ENCODE results near the gene NRL. TPM values are rescaled to one million over a fixed set of nuclear protein-coding genes. Genes with fewer than 3 reads are reported as not detected.
A peak's percentile ranks its signal among the peaks of the same experiment; 100 is the strongest.

NRL gene
- total and polyA plus RNA-seq, 2 donors from 2014 or later: 4.9 to 5.5 TPM

DNA sequence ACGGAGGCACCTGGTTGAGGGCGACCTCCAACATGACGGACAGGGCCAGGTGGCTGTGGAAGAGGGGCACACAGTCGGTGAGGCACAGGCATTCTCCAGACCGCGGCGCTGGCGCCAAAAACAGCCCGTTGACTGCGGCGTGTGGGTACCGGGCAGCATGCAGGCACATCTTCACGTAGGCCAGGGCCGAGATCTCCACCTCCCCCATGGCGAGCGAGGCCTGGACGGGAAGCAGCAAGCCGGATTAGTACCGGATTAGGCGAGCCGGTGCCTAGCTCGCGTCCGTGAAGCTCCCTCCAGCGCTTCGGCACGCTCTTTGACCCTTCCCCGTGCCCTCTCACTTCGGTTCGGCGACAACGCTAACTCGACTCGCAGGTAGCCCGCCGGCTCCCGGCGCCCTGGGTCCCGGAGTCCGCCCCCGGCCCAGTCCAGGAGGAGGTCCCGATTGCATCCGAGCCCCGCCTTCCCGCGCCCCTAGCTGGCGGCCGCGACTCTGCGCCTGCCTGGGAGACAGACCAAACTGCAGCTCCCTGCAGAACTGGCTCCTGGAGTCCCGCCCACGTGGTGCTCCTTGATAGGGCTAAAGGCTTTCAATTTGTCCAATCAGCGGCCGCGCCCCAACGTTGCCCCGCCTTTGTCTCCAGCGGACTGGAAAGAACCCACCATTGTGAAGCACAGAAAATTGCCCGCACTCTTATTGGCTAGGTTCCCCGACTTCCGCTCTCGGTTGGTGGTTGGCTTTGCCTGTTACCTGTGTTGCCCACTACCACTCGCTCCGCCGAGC, 26.5 kb upstream of the NRL start, which contains the start of gene EMC9:
Gene EMC9 (minus strand): TSS at position 495 of the 784 bp plus-strand sequence. CDS start 287 bp downstream, at position 208.
- TF ChIP-seq, protein P1, sequence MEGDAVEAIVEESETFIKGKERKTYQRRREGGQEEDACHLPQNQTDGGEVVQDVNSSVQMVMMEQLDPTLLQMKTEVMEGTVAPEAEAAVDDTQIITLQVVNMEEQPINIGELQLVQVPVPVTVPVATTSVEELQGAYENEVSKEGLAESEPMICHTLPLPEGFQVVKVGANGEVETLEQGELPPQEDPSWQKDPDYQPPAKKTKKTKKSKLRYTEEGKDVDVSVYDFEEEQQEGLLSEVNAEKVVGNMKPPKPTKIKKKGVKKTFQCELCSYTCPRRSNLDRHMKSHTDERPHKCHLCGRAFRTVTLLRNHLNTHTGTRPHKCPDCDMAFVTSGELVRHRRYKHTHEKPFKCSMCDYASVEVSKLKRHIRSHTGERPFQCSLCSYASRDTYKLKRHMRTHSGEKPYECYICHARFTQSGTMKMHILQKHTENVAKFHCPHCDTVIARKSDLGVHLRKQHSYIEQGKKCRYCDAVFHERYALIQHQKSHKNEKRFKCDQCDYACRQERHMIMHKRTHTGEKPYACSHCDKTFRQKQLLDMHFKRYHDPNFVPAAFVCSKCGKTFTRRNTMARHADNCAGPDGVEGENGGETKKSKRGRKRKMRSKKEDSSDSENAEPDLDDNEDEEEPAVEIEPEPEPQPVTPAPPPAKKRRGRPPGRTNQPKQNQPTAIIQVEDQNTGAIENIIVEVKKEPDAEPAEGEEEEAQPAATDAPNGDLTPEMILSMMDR (IDR thresholded peaks at IDR 0.05; ENCODE audit: borderline replicate concordance, extremely low read depth, insufficient read depth): peak; percentile 37
- H3K4me3 ChIP-seq (ENCODE audit: low read length in 3 of 3): peak within 1 kb of the TSS; percentile 92 to 97 (median 92)
- peaks cover 2 to 47% (median 21%) of the 10 kb centered on the region in 3 donors for H3K4me1 ChIP-seq (ENCODE audit: control insufficient read depth in 2 of 3, insufficient read depth in 2 of 3, low read depth in 1 of 3, low read length in 3 of 3)
- DNase-seq (peak; percentile 100), FAIRE-seq (peak; percentile 76)
- H3K27ac ChIP-seq (ENCODE audit: low read depth in 2 of 2, low read length in 2 of 2): peak within 1 kb of the TSS; percentile 95
- peaks cover 0 to 23% (median 14%) of the 10 kb centered on the region in 3 donors for H3K36me3 ChIP-seq (ENCODE audit: control insufficient read depth in 2 of 3, insufficient read depth in 3 of 3, low read length in 3 of 3)
- H3K9ac ChIP-seq (ENCODE audit: low read length in 3 of 3): peak within 1 kb of the TSS; percentile 82 to 96 (median 85)
- H3K27me3 ChIP-seq (ENCODE audit: control insufficient read depth, insufficient read depth, low read length): no peaks in the 10 kb centered on the region
- no peaks in the 10 kb centered on the region for H3K9me3 ChIP-seq (ENCODE audit: control insufficient read depth in 2 of 3, insufficient read depth in 1 of 3, low read length in 3 of 3)
- intact Hi-C loops (cut with DNase I): no loop called here

DNA sequence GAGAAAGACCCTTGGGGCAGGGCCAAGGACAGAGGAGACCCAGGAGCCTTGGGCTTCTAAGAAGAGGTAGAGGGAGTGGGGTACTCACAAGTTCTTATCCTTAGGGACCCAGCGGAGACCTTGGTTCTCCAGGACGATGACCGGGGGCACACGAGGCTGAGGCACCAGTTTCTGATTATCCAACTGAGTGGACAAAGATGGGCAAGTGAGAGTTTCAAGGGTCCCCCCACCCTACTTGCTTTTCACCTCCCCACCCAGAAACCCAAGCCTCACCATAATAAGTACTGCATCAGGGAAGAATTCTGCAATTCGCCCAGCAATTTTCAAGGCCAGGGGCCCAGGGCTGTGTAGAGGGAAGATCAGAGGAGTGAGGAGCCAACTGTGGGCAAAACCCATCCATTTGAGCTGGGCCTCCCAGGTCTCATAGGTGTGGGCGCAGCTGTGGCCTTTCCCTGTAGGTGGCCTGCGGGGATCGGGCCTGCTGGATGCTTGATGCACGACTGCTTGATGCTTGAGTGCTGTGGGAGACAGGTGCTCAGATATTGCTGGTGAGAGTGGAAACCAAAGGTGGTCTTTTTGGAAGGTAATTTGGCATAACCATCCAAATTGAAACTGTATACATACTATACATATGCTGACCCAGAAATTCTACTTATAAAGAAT, 24.7 kb upstream of the NRL start:
- Histone ChIP-seq H3K27me3 (ENCODE audit: control insufficient read depth, insufficient read depth, low read length) (no peaks in the 10 kb centered on the region), H3K27ac (ENCODE audit: low read depth in 2 of 2, low read length in 2 of 2) (no peak overlapping the region), H3K4me1 (ENCODE audit: control insufficient read depth in 2 of 3, insufficient read depth in 2 of 3, low read depth in 1 of 3, low read length in 3 of 3) (peaks cover 0 to 38% (median 15%) of the 10 kb centered on the region in 3 donors), H3K4me3 (ENCODE audit: low read length in 3 of 3) (no peak overlapping the region), H3K9me3 (ENCODE audit: control insufficient read depth in 2 of 3, insufficient read depth in 1 of 3, low read length in 3 of 3) (no peaks in the 10 kb centered on the region), H3K36me3 (ENCODE audit: control insufficient read depth in 2 of 3, insufficient read depth in 3 of 3, low read length in 3 of 3) (peaks cover 0 to 23% (median 14%) of the 10 kb centered on the region in 3 donors), H3K9ac (ENCODE audit: low read length in 3 of 3) (no peak overlapping the region)
- intact Hi-C loops (cut with DNase I): no loop called here
- no peak for FAIRE-seq
- TF ChIP-seq, protein P1 (IDR thresholded peaks at IDR 0.05; ENCODE audit: borderline replicate concordance, extremely low read depth, insufficient read depth): no peak
- DNase-seq: no peak

DNA sequence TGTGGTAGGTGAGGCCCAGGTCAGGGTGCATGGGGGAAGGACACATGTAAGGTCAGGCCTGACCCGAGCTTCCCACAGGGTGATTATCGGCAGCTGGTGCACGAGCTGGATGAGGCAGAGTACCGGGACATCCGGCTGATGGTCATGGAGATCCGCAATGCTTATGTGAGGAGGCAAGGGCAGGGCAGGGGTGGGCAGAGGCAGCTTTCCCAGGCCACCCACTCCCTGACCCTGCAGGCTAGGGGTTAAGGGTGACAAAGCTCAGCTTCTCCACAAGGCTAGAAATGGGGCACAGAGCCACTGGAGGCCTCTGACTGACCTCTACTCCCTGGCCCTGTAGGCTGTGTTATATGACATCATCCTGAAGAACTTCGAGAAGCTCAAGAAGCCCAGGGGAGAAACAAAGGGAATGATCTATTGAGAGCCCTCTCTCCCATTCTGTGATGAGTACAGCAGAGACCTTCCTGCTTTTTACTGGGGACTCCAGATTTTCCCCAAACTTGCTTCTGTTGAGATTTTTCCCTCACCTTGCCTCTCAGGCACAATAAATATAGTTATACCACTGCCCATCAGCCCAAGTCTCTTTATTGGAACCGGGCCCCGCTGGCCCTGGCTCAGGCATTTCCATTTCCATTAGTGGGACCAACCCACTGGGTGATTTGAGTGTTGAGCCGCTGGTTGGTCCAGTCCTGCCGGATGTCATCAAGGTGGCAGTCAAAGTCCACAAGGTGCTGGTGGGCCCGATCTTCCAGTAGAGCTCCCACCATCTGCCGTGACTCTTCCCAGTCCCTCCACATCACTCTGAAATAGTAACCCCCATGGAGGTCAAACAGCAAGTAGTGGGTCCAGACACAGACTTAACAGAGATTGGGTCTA, 23.9 kb upstream of the NRL start:
- DNase-seq (peak in 1 of 5 donors; percentile 67), FAIRE-seq (no peak)
- H3K4me1 ChIP-seq (ENCODE audit: control insufficient read depth in 2 of 3, insufficient read depth in 2 of 3, low read depth in 1 of 3, low read length in 3 of 3): peaks cover 0 to 38% (median 15%) of the 10 kb centered on the region in 3 donors
- TF ChIP-seq, protein P1 (IDR thresholded peaks at IDR 0.05; ENCODE audit: borderline replicate concordance, extremely low read depth, insufficient read depth): no peak
- H3K36me3 ChIP-seq (ENCODE audit: control insufficient read depth in 2 of 3, insufficient read depth in 3 of 3, low read length in 3 of 3): peaks cover 0 to 23% (median 14%) of the 10 kb centered on the region in 3 donors
- no peaks in the 10 kb centered on the region for H3K9me3 ChIP-seq (ENCODE audit: control insufficient read depth in 2 of 3, insufficient read depth in 1 of 3, low read length in 3 of 3)
- no peaks in the 10 kb centered on the region for H3K27me3 ChIP-seq (ENCODE audit: control insufficient read depth, insufficient read depth, low read length)
- H3K4me3 ChIP-seq (ENCODE audit: low read length in 3 of 3): no peak overlapping the region
- H3K9ac ChIP-seq (ENCODE audit: low read length in 3 of 3): no peak overlapping the region
- no peak overlapping the region for H3K27ac ChIP-seq (ENCODE audit: low read depth in 2 of 2, low read length in 2 of 2)
- intact Hi-C loops (cut with DNase I): no loop called here
